Activated CD4-positive, alpha-beta T cell treated with anti-CD3 and anti-CD28 coated beads, Interleukin-2, amount 10 ng/mL, durations not matched to agents 7 days and 5 days (primary cell): ENCODE data around the gene SCO2. TPM values are rescaled to one million over a fixed set of nuclear protein-coding genes. Genes with fewer than 3 reads are reported as not detected.

ENCODE experiments used
- CTCF ChIA-PET: fragments of 350-600 bp; sonication (Branson Sonifier 250); formaldehyde crosslinking; loops from one replicate; lab custom pipeline; 2021; ENCODE audit warnings: antibody characterized with exemption; lab: Charles Lee
- POLR2A ChIA-PET: fragments of 350-600 bp; sonication (Branson Sonifier 250); formaldehyde crosslinking; loops from one replicate; lab custom pipeline; 2021; ENCODE audit warnings: antibody characterized with exemption; lab: Charles Lee
- DNase-seq: peaks from one replicate; pipeline ENCODE4 v3.0.0-alpha.2; 2020
- H3K27ac Mint-ChIP-seq: one replicate; pipeline ENCODE4 v1.8.0; 2021; ENCODE audit warnings: mild to moderate bottlenecking, moderate library complexity, mixed read lengths
- H3K27me3 Mint-ChIP-seq: one replicate; pipeline ENCODE4 v1.8.0; 2021; ENCODE audit warnings: mixed read lengths
- H3K36me3 Mint-ChIP-seq: one replicate; pipeline ENCODE4 v1.8.0; 2021; ENCODE audit warnings: low read depth, mixed read lengths
- H3K4me1 Mint-ChIP-seq: one replicate; pipeline ENCODE4 v1.8.0; 2021; ENCODE audit warnings: mixed read lengths
- H3K4me3 Mint-ChIP-seq: one replicate; pipeline ENCODE4 v1.8.0; 2021; ENCODE audit warnings: mild to moderate bottlenecking, moderate library complexity, mixed read lengths
- H3K9me3 Mint-ChIP-seq: one replicate; pipeline ENCODE4 v1.8.0; 2021; ENCODE audit warnings: mixed read lengths
- total RNA-seq, 2 experiments: library from RNA; stranded (reverse); gene quantifications; one replicate each; pipeline ENCODE4 v1.2.3, GENCODE V29; 2021

Gene SCO2, protein sequence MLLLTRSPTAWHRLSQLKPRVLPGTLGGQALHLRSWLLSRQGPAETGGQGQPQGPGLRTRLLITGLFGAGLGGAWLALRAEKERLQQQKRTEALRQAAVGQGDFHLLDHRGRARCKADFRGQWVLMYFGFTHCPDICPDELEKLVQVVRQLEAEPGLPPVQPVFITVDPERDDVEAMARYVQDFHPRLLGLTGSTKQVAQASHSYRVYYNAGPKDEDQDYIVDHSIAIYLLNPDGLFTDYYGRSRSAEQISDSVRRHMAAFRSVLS
- total RNA-seq = 10 to 100 TPM in 1 of 2 experiments, 1 to 10 TPM in 1; 2.8 to 10.5 TPM

DNA sequence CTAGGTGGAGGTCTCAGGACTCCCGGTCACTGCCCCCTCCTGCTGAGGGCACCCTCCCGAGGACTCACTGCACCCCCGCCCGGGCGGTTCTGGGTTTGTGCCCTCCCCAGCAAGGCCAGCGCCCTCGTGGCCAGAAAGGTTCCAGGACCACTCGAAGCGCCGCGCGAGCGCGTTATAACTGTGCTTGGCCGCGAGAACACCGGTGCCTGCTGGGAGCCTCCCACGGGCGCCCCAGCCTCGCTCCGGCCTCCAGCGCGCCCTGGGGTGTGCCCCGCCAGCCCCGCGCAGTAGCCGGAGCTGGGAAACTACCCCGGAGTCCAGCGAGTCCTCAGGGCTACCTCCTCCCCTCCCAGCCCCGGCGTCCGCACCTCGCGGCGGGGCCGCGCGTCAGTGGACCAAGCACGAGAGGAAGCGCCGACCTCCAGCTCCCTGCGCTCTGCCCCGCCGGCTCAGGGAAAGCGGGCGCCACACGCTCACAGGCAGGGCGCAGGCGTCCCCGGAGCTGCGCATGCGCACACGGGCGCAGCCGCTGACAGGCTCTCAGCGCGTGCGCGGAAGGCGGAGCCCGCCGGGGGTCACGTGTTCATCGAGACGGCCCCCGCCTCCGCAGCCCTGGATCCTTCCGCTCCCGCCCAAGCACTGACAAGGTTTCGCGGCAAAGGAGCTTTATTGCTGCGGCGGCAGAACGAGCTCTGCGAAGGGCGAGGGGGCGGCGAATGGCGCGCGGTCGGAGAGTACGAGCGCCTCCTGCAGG, at the start of gene SCO2:
Gene SCO2, minus strand, starts transcription at position 495 of the 754 bp plus-strand sequence. CDS start 1,187 bp downstream, outside the sequence.
- H3K9me3 Mint-ChIP-seq = no peaks in the 10 kb centered on the region
- peak within 1 kb of the TSS; percentile 80 for H3K4me3 Mint-ChIP-seq
- no peaks in the 10 kb centered on the region for H3K27me3 Mint-ChIP-seq
- peaks cover 37% of the 10 kb centered on the region for H3K36me3 Mint-ChIP-seq
- CTCF ChIA-PET = interaction anchor here (0.6 to 5.8 kb wide), 45 partner anchors 10 to 594 kb away, joined by 3 to 74 read pairs (median 4); partner anchors contain the start of genes ARSA, CHKB, CPT1B and HDAC10
- peak; percentile 97 for DNase-seq
- peak within 1 kb of the TSS; percentile 93 for H3K27ac Mint-ChIP-seq
- H3K4me1 Mint-ChIP-seq = peaks cover 37% of the 10 kb centered on the region
- POLR2A ChIA-PET = interaction anchor here (0.8 to 2.3 kb wide), 11 partner anchors 15 to 324 kb away, joined by 3 to 29 read pairs (median 5); partner anchors contain the start of genes CHKB, KLHDC7B, LMF2 and NCAPH2

DNA sequence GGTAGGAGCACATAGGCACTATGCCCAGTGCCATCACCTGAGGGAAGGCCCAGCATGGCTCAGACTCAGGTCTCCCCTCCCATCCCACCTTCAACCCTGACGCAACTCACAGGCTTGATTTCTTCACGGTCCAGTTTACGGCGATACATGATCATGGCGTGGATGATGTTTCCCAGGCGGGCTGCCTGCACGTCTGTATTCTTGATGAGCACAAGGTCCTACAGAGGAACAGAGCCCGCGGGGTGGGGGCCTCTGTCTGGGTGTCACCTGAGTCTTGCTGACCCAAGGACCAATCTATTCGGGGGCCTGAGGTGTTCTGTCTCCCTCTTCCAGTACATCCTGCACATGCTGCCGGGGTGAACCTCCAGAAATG, 49.0 kb upstream of the SCO2 start:
- DNase-seq = no peak
- no peaks in the 10 kb centered on the region for H3K27me3 Mint-ChIP-seq
- H3K4me1 Mint-ChIP-seq = peaks cover 12% of the 10 kb centered on the region
- ChIA-PET CTCF (interaction anchor here (1.0 to 2.0 kb wide), 3 partner anchors 9 to 188 kb away, joined by 3 to 13 read pairs (median 6); partner anchors contain the start of gene SYCE3), POLR2A (interaction anchor here (0.6 kb wide), 1 partner anchor 11 kb away, joined by 3 read pairs; no protein-coding TSS in a partner anchor)
- no peaks in the 10 kb centered on the region for H3K9me3 Mint-ChIP-seq
- H3K4me3 Mint-ChIP-seq = no peak overlapping the region
- peaks cover 36% of the 10 kb centered on the region for H3K36me3 Mint-ChIP-seq
- no peak overlapping the region for H3K27ac Mint-ChIP-seq

DNA sequence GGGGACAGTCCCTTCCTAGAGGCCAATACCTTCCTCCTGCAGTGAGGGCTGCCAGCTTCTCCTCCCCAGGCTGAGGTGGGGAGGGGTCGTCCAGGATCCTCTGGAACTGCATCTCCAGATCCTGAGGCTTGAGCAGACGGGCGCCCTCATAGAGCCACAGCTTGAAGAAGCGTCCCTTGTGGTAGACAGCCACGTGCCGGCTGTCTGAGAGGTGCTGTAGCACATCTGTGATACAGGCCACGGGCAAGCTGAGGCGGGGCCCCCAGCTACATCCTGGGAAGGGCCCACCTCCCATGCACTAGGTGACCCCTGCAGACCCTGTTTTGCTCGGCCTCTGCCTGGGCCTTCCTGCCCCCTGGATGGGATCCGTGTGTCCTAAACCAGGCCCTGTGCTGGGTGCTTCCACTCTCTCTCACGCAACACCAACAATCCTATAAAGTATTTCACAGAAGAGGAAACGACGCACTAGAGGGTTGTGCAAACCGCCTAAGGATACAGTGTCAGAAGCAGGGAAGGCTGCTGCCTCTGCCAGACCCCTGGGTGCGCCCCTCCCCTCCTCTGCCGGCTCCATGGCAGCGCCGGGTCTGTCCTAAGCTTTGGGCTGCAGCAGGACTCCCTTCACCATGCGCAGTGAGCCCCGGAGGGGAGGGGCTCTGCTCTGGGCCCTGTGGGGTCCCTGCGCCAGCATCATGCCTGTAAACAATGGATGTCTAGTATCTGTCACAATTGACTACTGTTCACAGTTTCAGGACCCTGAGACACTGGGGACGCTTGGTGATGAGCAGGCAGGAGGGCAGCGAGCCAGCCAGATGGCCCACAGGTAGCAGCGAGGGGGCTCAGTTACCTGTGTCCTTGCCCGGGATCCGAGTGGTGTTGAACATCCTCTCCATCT, 48.3 kb upstream of the SCO2 start:
- H3K36me3 Mint-ChIP-seq = peaks cover 41% of the 10 kb centered on the region
- H3K4me1 Mint-ChIP-seq = peaks cover 10% of the 10 kb centered on the region
- no peak overlapping the region for H3K27ac Mint-ChIP-seq
- H3K27me3 Mint-ChIP-seq = no peaks in the 10 kb centered on the region
- ChIA-PET CTCF (interaction anchor here (1.4 to 2.0 kb wide), 3 partner anchors 8 to 28 kb away, joined by 6 to 13 read pairs (median 7); partner anchors contain the start of genes KLHDC7B and SYCE3), POLR2A (no interaction called here)
- no peak overlapping the region for H3K4me3 Mint-ChIP-seq
- DNase-seq = no peak
- no peaks in the 10 kb centered on the region for H3K9me3 Mint-ChIP-seq

DNA sequence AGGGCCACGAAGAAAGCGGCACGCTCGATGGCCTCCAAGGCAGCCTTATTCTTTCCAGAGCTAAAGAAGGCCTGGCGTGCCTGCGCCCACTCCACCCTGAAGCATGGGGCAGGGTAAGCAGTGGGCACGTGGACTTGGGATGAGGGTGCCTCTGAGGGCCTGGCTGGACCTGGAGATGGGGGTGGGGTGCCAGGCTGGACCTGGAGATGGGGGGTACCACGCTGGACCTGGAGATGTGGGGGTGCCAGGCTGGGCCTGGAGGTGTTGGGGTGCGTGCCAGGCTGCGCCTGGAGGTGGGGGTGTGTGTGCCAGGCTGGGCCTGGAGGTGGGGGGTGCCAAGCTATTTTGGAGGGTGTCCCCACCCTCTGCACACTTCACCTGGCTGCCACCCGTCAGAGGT, 47.6 kb upstream of the SCO2 start:
- Mint-ChIP-seq H3K36me3 (peaks cover 45% of the 10 kb centered on the region), H3K9me3 (no peaks in the 10 kb centered on the region), H3K27me3 (no peaks in the 10 kb centered on the region), H3K27ac (no peak overlapping the region), H3K4me1 (peaks cover 6% of the 10 kb centered on the region), H3K4me3 (no peak overlapping the region)
- POLR2A ChIA-PET = no interaction called here
- DNase-seq = no peak
- CTCF ChIA-PET = interaction anchor here (1.4 kb wide), 2 partner anchors 9 to 28 kb away, joined by 7 read pairs; partner anchors contain the start of genes CHKB and KLHDC7B

DNA sequence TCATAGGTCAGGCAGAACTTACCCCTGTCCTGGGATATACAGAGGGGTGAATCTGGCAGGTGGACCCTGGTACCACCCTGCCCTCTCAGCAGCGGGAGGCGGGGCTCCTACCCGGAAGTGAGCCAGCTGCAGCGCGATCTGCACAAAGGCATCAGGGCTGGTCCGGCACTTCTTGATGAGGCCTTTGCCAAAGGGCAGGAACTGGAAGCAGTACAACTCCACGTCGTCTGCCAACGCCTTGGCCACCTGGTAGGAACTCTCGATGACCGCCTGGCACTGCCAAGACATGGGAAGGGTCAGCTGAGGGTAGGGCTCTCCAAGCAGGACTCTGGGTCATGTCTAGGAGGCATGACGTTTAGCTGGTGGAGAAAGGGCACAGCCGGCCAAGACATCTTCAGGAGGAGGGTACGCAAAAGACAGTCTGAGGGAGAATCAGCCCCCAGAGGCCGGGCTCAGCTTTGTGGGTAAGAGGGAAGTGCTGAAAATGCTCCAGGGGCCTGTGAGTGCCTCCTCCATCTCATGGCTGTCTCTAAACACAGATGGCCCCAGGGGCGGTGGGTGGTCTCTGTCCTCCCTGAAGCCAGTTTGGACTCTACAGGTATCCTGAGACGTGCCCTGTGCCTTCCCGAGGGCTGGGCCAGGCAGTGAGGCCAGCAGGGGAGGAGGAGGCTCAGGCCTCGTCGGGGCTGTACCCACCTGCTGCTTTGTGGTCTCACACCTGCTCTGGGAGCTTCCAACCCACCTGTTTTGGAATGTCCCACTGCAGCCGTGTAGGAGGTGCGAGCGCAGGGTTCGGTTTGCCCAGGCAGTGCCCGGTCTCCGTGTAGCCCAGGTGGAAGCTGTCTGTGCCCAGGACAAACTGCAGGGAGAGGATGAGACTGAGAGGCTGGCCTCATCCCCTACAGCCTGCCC, 46.1 kb upstream of the SCO2 start:
- Mint-ChIP-seq H3K9me3 (no peaks in the 10 kb centered on the region), H3K4me3 (no peak overlapping the region), H3K27ac (no peak overlapping the region), H3K4me1 (peaks cover 1% of the 10 kb centered on the region), H3K36me3 (peaks cover 44% of the 10 kb centered on the region), H3K27me3 (no peaks in the 10 kb centered on the region)
- ChIA-PET POLR2A (no interaction called here), CTCF (interaction anchor here (0.5 to 1.5 kb wide), 3 partner anchors 9 to 66 kb away, joined by 3 to 11 read pairs (median 7); partner anchors contain the start of genes CHKB and SYCE3)
- DNase-seq = no peak

DNA sequence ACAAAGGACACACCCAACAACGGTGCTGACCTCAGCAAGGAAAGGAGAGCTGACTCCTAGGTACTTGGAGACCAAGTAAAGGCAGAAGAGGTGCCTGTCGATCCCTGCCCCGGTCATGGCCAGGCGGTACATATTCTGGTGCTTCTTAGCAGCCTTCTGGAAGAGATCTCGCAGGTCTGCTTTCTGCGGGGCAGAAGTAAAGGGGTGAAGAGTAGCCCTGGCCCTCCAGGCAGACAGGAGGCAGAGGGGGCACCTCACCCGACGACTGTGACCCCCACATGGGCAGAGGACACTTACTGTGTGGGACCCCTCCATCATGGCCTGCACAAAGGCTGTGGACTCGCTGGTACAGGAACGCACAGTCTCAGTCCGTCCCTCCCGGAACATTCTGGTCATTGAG, 45.5 kb upstream of the SCO2 start:
- no peaks in the 10 kb centered on the region for H3K27me3 Mint-ChIP-seq
- peaks cover 40% of the 10 kb centered on the region for H3K36me3 Mint-ChIP-seq
- H3K27ac Mint-ChIP-seq = no peak overlapping the region
- CTCF ChIA-PET = no interaction called here
- no peaks in the 10 kb centered on the region for H3K4me1 Mint-ChIP-seq
- DNase-seq = no peak
- H3K4me3 Mint-ChIP-seq = no peak overlapping the region
- POLR2A ChIA-PET = no interaction called here
- no peaks in the 10 kb centered on the region for H3K9me3 Mint-ChIP-seq

DNA sequence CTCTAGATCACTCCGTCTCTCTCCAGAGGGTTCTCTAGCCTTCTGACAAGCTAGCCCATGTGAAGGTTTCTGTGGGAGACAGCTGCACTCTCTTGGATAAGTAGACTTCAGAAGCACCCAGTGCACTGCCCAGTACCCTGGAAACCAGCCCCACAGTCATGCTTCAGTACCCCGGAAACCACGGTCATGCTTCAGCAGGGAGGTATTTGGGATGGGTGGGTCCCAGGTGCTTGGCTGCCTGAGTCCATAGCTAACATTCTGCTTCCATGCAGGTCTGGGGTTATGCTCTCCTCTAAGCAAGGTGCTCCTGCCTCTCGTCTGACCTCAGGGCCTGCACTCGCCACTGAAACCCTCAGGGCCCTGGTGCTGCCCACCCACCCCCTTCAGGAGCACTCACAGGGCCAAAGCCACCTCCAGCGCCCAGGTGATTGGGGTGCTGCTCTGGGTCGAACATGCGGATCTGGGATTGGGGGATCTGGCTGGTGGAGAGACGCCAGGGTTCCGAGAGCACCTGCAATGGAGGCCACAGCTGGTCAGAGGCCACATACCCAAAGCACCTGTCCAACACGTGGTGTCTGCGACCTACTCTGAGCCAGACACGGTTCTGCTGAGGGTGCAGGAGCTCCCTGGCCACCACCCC, 44.6 kb upstream of the SCO2 start:
- Mint-ChIP-seq H3K27me3 (no peaks in the 10 kb centered on the region), H3K9me3 (no peaks in the 10 kb centered on the region), H3K36me3 (peaks cover 37% of the 10 kb centered on the region), H3K4me1 (no peaks in the 10 kb centered on the region), H3K4me3 (no peak overlapping the region), H3K27ac (no peak overlapping the region)
- ChIA-PET CTCF (interaction anchor here (0.5 to 1.6 kb wide), 2 partner anchors 11 to 22 kb away, joined by 3 to 4 read pairs; no protein-coding TSS in a partner anchor), POLR2A (no interaction called here)
- no peak for DNase-seq

DNA sequence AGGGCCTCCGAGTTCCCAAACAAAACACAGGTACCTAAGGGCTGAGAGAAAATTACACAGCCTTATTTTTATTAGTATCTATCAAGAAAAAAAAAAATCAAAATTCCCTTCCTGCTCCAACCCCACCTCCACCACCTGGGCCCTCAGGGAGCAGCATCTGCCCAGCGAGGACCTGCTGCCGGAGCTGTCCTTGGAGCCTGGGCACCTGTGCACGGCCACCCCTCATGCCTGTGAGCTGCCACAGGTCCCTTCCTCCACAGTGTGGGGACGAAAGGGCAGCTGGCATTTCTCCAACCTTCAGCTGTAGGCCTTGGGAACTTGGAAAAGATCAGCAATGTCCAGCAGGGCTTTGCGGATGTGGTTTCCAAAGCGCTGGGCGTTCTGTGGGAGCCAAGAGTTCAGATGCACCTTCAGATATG, 43.7 kb upstream of the SCO2 start:
- peaks cover 4% of the 10 kb centered on the region for H3K4me1 Mint-ChIP-seq
- H3K9me3 Mint-ChIP-seq = no peaks in the 10 kb centered on the region
- no peak for DNase-seq
- H3K27me3 Mint-ChIP-seq = peaks cover 4% of the 10 kb centered on the region
- ChIA-PET POLR2A (no interaction called here), CTCF (interaction anchor here (1.6 to 1.7 kb wide), 2 partner anchors 21 to 43 kb away, joined by 4 read pairs; partner anchors contain the start of gene SCO2)
- H3K27ac Mint-ChIP-seq = no peak overlapping the region
- H3K36me3 Mint-ChIP-seq = peaks cover 35% of the 10 kb centered on the region
- H3K4me3 Mint-ChIP-seq = no peak overlapping the region

DNA sequence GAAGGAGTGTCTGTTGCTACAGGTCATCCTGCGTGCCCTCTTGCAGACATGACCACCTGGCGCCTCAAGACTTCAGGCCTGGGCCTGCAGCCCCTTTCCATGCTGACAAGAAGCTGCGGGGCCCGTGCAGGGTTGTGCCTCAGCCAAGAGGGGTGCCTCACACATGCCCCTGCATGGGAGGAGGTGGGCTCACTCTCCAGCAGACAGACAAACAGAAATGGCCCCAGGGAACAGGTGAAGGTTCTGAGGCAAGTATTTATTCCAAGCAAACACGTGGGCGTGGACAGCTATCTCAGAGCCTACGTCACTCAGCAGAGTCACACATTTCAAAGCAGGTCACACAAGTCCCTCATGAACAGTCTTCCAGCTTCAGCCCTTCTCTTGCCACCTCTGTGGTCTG, 43.2 kb upstream of the SCO2 start:
- Mint-ChIP-seq H3K36me3 (peaks cover 34% of the 10 kb centered on the region), H3K4me1 (peaks cover 4% of the 10 kb centered on the region), H3K4me3 (no peak overlapping the region), H3K9me3 (no peaks in the 10 kb centered on the region), H3K27ac (no peak overlapping the region), H3K27me3 (peaks cover 4% of the 10 kb centered on the region)
- DNase-seq = no peak
- ChIA-PET POLR2A (no interaction called here), CTCF (interaction anchor here (1.7 kb wide), 1 partner anchor 43 kb away, joined by 4 read pairs; the partner anchor contains the start of gene SCO2)

DNA sequence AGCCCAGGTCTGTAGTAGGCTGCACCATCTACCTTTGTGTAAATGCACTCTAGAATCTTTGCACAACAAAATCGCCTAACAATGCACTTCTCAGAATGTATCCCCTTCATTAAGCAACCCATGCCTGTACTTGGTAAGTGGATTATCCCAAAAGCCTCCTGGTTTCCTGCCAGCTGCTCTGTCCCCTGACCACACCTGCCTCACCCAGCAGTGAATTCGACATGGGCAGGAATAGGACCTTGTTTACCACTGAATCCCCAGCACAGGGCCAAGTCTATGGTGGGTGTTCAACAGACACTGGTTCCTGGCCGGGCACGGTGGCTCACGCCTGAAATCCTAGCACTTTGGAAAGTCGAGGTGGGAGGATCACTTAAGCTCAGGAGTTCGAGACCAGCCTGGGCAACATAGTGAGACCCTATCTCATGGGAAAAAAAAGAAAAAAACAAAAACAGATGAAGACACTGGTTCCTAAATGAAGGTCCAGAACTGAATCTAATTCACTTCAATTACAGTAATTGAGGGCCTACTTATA, 42.4 kb upstream of the SCO2 start:
- H3K4me1 Mint-ChIP-seq = peaks cover 13% of the 10 kb centered on the region
- no peaks in the 10 kb centered on the region for H3K9me3 Mint-ChIP-seq
- H3K27me3 Mint-ChIP-seq = peaks cover 5% of the 10 kb centered on the region
- no peak overlapping the region for H3K4me3 Mint-ChIP-seq
- peaks cover 34% of the 10 kb centered on the region for H3K36me3 Mint-ChIP-seq
- no peak overlapping the region for H3K27ac Mint-ChIP-seq
- DNase-seq = no peak
- POLR2A ChIA-PET = no interaction called here
- CTCF ChIA-PET = interaction anchor here (1.7 kb wide), 1 partner anchor 42 kb away, joined by 4 read pairs; the partner anchor contains the start of gene SCO2
